NCI-H345 treated with DMSO at 0.1 percent for 48 hours (cell line): ENCODE results near the gene WNT9A.
"Not testable (repeated sequence)": the region's sequence is repeated elsewhere in the genome, so short reads cannot be mapped to it uniquely, and the experiment has no call there.

Experiments used
- DNase-seq: peaks from one replicate; lab custom pipeline; 2025; ENCODE audit not compliant: unreplicated experiment; lab: John Stamatoyannopoulos, UW

WNT9A gene

DNA sequence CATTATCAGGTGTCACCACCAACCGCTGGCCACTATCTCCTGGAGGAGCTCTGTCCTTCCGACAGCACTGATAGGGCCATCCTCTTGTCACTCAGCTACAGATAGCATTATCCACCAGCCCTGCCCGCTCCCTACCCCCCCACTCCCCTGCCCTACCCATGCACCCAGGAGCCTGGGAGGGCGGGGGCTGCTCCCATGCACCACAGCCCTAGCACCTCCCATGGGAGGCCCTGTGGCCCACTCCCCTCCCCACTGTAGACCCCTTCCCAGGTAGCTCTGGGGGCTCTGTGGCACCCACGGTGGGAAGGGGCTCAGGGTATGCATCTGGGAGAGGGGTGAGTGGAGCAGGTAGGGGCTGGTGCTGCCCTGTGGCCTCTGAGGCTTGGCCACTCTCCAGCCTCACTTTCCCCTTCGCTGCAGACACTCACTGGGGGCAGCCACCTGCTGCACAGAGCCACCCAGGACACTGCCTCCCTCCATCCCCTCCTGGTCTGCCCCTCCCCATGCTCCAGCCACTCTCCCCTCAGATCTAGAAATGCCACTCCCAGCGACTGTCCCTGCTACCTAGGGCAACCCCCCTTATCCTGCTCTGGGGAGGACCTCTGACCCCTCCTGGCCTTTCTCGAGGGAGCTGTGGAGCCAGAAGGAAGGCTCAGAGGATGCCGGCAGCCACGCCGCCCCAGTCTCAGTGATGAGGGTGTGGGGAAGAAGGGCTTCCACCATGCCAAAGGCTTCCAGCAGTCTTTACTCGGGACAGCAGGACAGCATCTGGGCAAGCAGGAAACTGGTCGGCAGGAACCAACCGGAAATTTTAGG lies 58.5 kb downstream of the WNT9A start:
- DNase-seq: no peak

DNA sequence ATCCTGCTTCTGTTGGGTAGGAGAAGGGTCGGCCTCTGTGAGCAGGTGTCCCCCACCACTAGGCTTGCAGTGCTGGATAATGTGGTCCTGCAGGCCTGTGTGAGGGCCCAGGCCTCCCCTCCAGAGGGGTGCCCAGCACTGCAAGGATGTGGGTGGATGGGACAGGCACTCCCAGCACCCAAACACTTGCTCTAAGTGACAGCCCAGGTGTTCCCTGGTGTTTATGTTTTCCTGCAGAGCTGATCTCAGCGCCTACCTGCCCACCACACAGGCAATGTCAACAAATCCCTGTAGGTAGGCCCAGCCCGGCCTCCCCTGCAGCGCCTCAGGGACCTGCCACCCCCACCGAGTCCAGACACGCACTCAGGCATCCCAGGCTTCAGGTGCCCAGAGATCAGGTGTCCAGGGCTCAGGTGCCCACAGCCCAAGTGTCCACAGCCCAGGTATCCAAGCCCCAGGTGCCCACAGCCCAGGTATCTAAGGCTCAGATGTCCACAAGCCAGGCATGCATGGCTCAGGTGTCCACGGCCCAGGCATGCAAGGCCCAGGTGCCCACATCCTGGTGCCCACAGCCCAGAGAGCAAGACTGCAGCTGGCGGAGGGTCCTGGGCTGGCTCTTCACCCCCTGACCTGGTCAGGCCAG lies 59.2 kb downstream of the WNT9A start:
- DNase-seq: no peak

DNA sequence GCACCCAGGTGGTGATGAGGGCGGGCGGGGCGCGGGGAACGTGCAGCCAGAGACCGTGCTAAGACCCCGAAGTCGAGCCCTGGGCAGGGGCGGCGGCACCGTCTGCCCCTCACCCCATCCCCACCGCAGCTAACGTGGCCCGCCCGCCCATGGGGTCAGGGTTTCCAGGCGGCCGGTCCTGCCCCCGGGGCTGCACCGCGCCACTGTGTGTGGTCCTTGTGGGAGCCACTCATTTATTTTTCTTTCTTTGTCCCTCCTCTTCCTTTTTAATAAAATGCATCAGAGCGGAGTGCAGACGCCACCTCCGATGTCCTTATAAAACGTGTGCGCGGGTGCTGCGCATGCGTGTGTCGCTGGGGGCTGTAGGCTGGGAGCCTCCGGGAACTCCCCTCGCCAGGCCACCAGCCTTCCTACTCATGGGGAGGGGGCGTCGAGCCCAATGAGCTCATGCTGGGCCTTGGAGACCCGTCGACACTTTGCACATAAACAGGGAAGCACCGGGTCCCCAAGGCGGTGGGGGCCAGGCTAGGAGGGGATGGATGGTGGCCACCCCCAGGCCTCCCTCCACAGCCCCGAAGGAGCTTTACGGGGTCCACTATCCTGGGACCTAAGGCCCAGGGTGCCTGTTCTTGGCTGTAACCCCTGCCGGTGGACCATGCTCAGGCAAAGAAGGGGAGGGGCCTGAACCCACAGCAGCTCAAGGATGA lies 59.9 kb downstream of the WNT9A start:
- DNase-seq: no peak

DNA sequence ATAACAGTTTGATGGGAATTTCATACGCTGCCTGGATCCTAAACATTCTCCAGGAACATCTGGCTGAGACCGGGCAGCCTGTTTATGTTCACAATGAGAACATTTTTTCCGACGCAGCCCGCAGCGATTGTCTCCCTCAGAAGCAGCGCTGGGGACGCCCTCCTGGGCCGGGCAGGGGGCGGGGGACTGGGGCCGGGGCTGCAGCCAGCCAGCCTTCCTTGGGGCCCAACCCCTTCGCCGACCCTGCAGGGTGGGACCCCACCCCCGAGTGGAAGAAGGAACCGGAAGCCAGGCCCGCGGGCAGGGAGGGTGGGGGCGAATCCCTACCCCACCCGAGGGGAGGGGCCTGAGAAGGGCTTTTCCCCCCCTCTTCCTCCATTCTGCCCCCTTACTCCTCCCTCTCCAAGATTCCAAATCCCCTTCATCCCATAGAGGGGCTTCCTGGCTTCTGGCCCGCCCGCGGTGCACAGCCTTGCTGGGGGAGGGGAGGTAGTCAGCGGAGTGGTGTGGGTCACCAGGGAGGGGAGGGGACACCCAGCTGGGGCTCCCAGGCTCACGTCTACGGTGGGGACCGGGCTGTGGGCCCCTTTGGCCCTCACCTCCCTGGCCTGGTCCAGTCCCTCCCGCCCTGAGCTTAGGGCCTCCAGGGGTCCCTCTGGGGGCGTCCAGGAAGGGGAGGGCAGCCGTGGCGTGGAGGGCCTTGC lies 60.6 kb downstream of the WNT9A start:
- DNase-seq: no peak

DNA sequence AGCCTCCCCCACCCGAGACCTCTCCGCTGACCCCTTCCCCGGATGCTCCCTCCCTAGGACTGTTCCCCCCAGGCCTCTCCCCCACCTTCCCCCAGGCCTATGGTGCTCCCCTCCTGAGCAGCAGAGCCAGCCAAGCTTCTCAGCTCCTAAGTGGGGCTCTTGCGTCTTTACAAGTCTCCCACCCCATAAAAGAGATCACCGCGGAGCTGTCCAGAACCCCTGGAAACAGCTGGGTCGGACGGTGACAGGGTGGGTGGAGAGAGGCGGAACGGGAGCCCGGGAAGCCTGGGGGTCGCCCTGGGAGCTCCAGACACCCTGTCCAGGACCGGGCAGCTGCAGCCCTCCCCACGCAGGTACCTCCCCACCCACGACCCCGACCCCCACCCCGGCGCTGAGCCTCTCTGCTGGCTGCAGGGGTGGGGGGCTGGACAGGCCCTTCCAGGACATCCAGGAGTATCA lies 61.2 kb downstream of the WNT9A start:
- DNase-seq: no peak

DNA sequence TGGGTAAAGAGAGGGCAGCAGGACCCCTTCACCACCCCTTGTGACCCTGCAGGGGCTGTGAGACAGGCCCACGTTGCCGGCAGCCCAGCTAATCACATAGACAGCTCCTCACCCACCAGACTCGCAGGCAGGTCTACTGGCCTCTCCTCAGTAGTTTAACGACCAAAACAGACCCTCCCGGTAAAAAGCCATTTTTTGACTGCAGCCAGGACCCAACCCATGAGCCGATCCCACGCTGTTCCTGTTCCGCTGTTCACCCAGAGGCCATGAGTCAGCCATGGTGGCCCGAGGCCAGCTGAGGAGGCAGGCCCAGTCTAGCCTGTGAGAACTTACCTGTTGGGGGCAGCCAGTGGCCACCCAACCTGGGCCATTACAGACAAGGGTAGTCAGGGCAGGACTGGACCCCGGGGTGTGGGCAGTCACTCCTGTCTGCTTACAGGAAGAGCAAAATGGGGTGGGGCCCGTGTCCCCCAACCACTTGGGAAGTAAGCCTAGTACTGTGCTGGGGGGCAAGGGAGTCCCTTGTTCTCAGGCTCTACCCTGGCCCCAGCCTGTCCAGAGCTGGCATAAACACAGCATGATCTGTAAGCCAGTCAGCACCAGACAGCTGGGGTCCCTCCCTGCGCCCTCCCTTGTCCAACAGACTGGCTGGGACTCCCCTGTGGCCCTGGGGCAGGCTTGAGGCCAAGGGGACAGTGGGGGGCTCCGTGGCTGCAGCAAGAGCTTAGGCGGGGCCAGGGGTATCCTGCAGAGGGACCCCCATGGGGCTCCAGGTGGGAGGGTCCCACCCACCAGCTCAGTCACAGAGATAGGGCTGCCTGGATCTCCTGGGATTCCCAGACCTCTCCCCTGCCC lies 61.9 kb downstream of the WNT9A start:
- DNase-seq: no peak

DNA sequence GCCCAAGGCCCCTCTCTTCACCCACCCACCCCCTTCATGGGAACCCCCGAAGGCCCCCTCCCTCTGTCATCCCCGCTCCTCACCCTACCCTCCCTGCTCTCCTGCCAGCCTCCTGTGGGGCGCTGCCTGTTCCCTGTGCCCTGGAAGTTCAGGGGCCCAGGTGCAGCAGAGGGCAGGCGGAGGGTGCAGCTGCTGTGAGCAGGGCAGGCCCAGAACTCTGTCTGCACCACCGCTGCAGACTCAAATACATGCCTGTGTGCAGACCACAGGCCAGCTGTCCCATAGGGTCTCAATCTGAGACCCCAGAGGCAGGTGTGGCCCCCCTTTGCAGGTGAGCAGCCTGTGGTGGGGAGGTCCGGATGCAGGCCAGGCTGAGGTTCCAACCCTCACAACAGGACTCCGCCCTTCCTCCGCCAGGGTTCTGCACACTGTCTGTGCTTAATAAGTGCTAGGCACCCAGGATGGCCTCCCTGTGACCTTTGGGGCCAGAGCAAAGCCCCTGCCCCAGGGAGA lies 62.5 kb downstream of the WNT9A start:
- no peak for DNase-seq

DNA sequence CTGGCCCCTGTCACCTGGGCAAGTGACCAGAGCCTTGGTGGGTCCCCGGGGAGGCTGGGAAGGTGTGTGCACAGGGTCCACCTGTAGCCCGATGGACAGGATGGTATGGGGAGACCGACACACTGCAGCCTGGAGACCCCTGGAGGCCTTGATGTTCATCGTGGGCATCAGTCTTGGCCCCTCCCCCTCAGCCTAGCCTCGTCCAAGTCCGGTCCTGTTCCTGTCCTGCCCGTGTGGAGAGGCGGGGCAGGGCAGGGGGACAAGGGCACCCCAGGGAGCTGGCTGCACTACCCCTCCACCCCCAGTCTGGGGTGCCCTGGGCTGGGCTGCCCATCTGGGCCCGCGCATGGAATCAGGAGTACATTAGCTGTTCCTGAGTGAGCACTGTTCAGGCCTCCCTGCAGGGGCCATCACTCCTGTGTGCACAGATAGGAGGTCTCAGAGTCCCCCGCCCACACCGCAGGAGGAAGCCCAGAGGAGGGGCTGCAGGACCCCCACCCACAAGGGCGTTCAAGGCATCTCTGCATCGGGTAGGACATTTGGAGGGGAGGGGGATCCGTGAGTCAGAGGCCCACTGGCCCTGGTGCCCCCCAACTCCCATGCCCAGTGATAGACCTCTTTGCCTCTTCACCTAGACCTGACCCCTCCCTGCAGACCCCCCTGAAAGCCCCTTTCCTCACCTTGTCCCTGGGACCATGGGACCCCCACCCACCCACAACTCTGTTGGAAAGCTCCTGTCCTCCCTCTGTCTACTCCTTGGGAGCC lies 63.2 kb downstream of the WNT9A start:
- no peak for DNase-seq

DNA sequence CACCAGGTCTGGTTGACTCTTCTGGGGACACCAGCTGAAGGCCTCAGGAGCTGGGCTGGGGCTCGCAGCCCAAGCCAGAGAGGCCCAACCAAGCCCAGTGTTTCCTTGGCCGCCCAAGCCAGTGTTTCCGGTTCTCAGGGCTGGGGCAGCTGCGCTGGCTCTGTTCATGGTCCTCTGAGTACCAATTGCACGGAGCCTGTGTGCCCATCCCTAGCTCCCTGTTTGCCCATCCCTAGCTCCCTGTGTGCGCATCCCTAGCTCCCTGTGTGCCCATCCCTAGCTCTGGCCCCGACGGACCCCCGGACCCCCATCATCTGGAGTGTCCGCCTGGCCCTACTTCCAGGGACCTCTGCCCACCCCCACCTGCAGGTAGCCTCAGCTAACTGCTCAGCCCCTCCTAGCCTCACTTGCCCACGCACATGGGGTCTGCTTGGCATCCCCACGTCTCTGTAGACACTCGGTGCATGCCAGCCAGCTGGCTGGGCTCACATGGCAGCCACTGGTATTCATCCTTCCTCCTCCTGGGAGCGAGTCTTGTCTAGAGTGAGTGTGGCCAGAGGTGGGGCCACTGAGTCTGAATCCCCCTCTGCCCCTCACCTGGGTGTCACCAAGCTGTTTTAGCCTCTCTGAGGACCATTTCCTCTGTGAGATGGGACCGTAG lies 64.0 kb downstream of the WNT9A start:
- DNase-seq: no peak

DNA sequence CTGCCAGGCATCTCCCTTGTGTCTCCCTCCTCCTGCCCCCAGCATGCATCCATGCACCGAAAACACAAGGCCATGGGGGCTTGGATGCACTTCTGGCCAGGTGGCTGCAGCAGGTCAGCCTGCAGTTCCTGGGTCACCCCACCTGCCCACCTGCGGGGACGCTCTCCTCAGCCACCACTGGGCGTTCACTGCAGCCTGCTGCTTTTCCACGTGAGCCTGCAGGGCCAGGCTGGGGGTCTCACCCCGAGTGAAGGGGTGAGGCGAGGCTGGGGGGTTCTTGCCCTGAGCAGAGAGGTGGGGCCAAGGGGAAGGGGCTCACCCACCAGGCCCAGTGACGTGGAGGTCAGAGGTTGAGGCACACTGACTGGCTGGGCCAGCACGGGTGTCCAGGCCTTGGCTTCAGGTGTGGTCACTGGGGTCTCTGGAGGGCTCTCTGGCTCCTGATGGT lies 64.6 kb downstream of the WNT9A start:
- no peak for DNase-seq

DNA sequence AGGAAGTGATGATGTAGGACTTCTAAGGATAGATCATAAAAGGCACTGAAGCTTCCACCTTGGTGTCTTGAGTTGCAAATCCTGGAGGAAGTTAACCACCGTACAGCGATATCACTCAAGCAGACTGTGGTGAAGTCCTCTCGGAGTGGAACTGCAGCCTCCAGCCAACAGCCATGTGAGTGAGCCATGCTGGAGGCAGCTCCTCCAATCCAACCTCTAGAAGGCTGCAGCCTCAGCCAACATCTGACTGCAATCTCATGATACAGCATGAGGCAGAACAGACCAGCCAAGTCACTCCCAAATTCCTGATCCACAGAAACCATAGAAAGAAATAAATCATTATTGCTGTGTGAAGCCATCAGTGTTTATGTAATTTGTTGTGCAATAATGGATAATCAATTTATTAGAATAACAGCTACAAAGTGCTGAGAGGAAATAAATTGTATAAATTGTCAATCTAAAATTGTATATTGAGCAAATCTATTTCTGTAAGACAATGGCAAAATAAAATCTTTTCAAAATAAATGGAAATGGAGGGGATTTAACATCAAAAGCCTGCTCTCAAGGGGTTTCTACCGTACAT lies 67.3 kb downstream of the WNT9A start:
- DNase-seq: no peak

DNA sequence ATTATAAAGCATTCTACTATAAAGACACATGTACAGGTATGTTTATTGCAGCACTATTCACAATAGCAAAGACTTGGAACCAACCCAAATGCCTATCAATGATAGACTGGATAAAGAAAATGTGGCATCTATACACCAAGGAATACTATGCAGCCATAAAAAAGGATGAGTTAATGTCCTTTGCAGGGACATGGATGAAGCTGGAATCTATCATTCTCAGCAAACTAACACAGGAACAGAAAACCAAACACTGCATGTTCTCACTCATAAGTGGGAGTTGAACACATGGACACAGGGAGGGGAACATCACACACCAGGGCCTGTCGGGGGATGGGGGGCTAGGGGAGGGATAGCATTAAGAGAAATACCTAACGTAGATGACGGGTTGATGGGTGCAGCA lies 69.9 kb downstream of the WNT9A start:
- DNase-seq: not testable (repeated sequence)

DNA sequence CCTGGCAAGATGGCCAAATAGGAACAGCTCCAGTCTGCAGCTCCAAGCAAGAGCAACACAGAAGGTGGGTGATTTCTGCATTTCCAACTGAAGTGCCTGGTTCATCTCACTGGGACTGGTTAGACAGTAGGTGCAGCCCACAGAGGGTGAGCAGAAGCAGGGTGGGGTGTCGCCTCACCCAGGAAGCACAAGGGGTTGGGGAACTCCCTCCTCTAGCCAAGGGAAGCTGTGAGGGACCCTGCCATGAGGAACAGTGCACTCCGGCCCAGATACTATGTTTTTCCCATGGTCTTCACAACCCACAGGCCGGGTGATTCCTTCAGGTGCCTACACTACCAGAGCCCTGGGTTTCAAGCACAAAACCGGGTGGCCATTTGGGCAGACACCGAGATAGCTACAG lies 75.8 kb downstream of the WNT9A start:
- not testable (repeated sequence) for DNase-seq

DNA sequence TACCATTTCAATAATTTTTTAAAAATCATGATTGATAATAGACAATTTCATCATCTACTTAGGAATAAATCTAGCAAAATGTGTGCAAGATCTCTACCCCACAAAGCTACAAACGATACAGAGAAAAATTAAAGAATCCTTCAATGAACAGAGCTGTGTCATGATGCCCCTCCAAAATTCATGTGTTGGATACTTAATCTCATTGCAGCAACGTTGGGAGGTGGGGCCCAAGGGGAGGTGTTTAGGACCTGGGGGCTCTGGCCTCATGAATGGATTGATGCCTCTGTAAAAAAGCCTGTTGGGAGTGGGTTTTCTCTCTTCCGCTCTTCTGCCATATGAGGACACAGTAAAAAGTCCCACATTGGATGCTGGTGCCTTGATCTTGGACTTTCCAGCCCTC lies 77.4 kb downstream of the WNT9A start:
- no peak for DNase-seq

DNA sequence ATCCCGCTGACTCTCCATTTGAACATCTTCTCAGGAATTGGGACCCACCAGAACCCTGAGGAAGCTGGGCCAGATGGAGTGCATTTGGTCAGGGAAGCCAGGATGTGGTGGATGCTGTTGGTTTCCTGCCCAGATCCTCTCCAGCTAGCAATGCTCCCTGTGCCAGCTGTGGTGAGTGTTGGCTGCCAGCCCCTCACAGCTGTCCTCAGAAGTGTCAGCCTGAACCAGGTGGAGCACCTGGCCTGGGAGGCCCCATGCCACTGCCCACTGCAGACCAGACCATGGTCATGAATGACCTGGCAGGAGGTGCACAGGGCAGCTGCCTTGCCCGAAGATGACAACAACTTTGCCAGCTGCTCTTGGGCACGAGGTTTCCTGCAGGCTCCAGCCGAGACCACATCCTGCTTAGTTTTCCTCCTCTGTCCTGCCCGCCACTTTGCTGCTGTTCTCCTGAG lies 77.9 kb downstream of the WNT9A start:
- DNase-seq: no peak

DNA sequence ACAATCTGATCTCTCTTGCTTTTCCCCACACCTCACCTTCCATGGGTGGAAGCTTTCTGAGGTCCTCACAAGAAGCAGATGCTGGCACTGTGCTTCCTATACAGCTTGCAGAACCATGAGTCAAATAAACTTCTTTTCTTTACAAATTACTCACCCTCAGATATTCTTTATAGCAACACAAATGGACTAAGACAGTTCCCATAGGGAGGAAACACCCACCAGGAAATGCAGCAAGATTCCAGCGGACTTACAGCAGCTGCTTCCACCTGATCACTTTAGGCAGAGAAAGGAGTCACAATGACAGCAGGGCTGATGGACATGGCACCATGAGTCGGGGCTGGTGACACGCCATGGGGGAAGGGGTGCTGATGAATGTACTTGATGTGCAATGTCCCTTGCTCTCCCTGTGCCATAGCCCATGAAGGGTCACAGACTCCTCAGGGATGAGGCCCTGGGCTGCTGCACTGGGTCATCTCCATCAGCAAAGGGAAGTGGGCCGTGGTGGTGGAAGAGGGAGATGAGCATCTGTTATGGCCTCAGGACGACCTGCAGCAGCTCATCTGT lies 78.4 kb downstream of the WNT9A start:
- no peak for DNase-seq
